ENCODE results near the gene CCDC71.

CCDC71 gene

DNA sequence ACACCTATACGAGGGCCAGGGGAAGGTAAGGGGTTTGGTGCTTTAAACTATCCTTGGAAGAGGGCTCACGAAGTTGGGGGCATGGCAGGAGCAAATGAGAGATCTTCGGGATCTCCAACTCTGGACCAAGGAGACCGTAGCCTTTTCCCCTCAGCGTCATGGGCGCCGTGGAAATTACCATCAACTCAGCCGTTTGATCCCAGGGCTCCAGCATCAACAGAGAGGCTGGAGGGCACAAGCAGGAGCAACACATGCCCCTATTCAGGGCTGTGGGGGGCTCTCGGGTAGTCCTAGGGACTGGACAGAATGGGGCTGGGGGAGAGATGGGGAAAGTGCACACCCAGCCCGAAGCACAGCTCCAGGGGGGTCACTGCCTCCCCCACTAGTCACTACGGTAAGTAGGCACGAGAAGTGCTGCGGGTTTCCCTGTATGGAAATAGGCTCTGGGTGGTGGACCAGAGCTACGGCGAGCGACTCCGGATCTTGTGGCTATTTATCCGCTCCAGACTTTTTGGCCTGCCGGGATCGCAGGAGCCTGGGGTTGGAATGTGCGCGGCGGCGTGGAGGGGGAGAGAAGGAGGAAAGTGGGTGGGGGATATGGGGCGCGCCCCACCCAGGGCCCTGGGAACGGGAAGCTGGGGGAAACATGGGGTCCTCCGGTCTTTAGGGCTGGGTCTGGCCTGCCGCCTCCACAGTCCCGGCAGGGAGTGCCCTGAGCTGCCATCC lies 32.7 kb downstream of the CCDC71 start (continued):
- TF ChIP-seq AEBP2 (tag by site-specific recombination; IDR thresholded peaks at IDR 0.05; ENCODE audit: borderline replicate concordance) (no peak), ZBTB48 (tag by site-specific recombination; IDR thresholded peaks at IDR 0.05) (peak; percentile 47; the same call in 1 of the 2 replicates), ZNF660 (tag by site-specific recombination; IDR thresholded peaks at IDR 0.05) (peak; percentile 58; the same call in 1 of the 2 replicates), ZBTB17 (tag by site-specific recombination; IDR thresholded peaks at IDR 0.05) (0 out of 2 replicates have a peak, but pooled peaks have one; percentile 26), ZSCAN30 (tag by site-specific recombination; IDR thresholded peaks at IDR 0.05) (no peak), RBAK (tag by site-specific recombination; IDR thresholded peaks at IDR 0.05) (no peak), SP3 (tag by site-specific recombination; IDR thresholded peaks at IDR 0.05) (peak; percentile 52; the same call in 1 of the 2 replicates), GLIS1 (tag by site-specific recombination; IDR thresholded peaks at IDR 0.05) (peak; percentile 78), EGR2 (tag by site-specific recombination; IDR thresholded peaks at IDR 0.05; ENCODE audit: low read depth) (peak; percentile 77; the same call in 1 of the 2 replicates)
- TF ChIP-seq, protein P1, sequence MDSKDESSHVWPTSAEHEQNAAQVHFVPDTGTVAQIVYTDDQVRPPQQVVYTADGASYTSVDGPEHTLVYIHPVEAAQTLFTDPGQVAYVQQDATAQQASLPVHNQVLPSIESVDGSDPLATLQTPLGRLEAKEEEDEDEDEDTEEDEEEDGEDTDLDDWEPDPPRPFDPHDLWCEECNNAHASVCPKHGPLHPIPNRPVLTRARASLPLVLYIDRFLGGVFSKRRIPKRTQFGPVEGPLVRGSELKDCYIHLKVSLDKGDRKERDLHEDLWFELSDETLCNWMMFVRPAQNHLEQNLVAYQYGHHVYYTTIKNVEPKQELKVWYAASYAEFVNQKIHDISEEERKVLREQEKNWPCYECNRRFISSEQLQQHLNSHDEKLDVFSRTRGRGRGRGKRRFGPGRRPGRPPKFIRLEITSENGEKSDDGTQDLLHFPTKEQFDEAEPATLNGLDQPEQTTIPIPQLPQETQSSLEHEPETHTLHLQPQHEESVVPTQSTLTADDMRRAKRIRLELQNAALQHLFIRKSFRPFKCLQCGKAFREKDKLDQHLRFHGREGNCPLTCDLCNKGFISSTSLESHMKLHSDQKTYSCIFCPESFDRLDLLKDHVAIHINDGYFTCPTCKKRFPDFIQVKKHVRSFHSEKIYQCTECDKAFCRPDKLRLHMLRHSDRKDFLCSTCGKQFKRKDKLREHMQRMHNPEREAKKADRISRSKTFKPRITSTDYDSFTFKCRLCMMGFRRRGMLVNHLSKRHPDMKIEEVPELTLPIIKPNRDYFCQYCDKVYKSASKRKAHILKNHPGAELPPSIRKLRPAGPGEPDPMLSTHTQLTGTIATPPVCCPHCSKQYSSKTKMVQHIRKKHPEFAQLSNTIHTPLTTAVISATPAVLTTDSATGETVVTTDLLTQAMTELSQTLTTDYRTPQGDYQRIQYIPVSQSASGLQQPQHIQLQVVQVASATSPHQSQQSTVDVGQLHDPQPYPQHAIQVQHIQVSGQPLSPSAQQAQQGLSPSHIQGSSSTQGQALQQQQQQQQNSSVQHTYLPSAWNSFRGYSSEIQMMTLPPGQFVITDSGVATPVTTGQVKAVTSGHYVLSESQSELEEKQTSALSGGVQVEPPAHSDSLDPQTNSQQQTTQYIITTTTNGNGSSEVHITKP (tag by site-specific recombination; IDR thresholded peaks at IDR 0.05) = peak; percentile 77

- CTCF ChIA-PET = interaction anchor here (0.8 to 1.0 kb wide), 2 partner anchors 39 to 109 kb away, joined by 3 to 4 read pairs; partner anchors contain the start of gene KLHDC8B
- no peaks in the 10 kb centered on the region; the same call in 1 of the 2 replicates for H3K4me1 ChIP-seq (ENCODE audit: control insufficient read depth, insufficient read depth, low read length)
- POLR2A ChIA-PET = interaction anchor here (0.6 to 3.4 kb wide), 11 partner anchors 12 to 337 kb away, joined by 3 to 31 read pairs (median 3); partner anchors contain the start of genes DAG1, IMPDH2, NDUFAF3 and QRICH1
- peaks cover 0 to 39% of the 10 kb centered on the region in 2 experiments; a peak in 1 of 3 replicates for H3K36me3 ChIP-seq (ENCODE audit: control insufficient read depth in 2 of 2, insufficient read depth in 1 of 2, low read length in 2 of 2)
- H3K9me3 ChIP-seq (ENCODE audit: control insufficient read depth, insufficient read depth, low read depth, low read length) = no peaks in the 10 kb centered on the region
- H3K4me3 ChIP-seq (ENCODE audit: low read depth, low read length) = peak within 1 kb of the TSS; percentile 71
- peak within 1 kb of the TSS; percentile 52; the same call in 1 of the 2 replicates for H3K27ac ChIP-seq (ENCODE audit: extremely low read depth, low read depth, low read length)
- TF ChIP-seq ZNF768 (tag by site-specific recombination; IDR thresholded peaks at IDR 0.05) = no peak
- TF ChIP-seq ZBTB48 (tag by site-specific recombination; IDR thresholded peaks at IDR 0.05) = peak; percentile 73; the same call in 1 of the 2 replicates
- peak; percentile 38; the same call in 1 of the 2 replicates for TF ChIP-seq CTCF (tag by site-specific recombination; IDR thresholded peaks at IDR 0.05)
- no peak for TF ChIP-seq ZSCAN4 (tag by site-specific recombination; IDR thresholded peaks at IDR 0.05)
- TF ChIP-seq SCRT1 (tag by site-specific recombination; IDR thresholded peaks at IDR 0.05; ENCODE audit: borderline replicate concordance) = no peak
- no peak for TF ChIP-seq FEZF1 (tag by site-specific recombination; IDR thresholded peaks at IDR 0.05)
- TF ChIP-seq ZNF292 (tag by site-specific recombination; IDR thresholded peaks at IDR 0.05; ENCODE audit: borderline replicate concordance, low read depth) = no peak
- no peak for TF ChIP-seq YY2 (tag by site-specific recombination; IDR thresholded peaks at IDR 0.05)
- TF ChIP-seq ZNF792 (tag by site-specific recombination; IDR thresholded peaks at IDR 0.05) = no peak
- TF ChIP-seq ZNF10 (tag by site-specific recombination; IDR thresholded peaks at IDR 0.05) = no peak
- 0 out of 2 replicates have a peak, but pooled peaks have one; percentile 33 for TF ChIP-seq ZBTB10 (tag by site-specific recombination; IDR thresholded peaks at IDR 0.05)
- no peak for TF ChIP-seq ZNF416 (tag by site-specific recombination; IDR thresholded peaks at IDR 0.05)
- peak; percentile 54; the same call in 1 of the 2 replicates for TF ChIP-seq ZNF366 (tag by site-specific recombination; conservative IDR thresholded peaks at IDR 0.05)
Measured at GRCh38 chr3:49132437-49133225, 33.5 kb downstream of the CCDC71 start, which contains the start of gene LAMB2. LAMB2 (minus strand) TSS chr3:49133050; CDS start chr3:49132867, 183 bp downstream.

Data from HEK293 (cell line).